SK-N-MC (cell line): ENCODE results near the gene PARP6.

Source experiments
- DNase-seq: peaks from one replicate; pipeline ENCODE4 v3.0.0-alpha.2; 2011; ENCODE audit warnings: low read depth, low spot score
- H3K27ac ChIP-seq: fragments of 200-600 bp; sonication (generic); 2 replicates; pipeline ENCODE4 v1.5.1; 2016; ENCODE audit warnings: mixed run types
- H3K36me3 ChIP-seq: fragments of 200-600 bp; sonication (generic); 2 replicates; pipeline ENCODE4 v1.6.1; 2017; ENCODE audit warnings: antibody characterized with exemption, low read length, mixed read lengths; ENCODE audit not compliant: insufficient read depth
- H3K4me3 ChIP-seq: fragments of 200-600 bp; sonication (generic); 2 replicates; pipeline ENCODE4 v1.5.1; 2016
- H3K9ac ChIP-seq: fragments of 200-600 bp; sonication (generic); 2 replicates; pipeline ENCODE4 v1.8.0; 2017; ENCODE audit warnings: mixed run types, mixed read lengths; ENCODE audit not compliant: insufficient read length
- H3K9me3 ChIP-seq: fragments of 200-600 bp; sonication (generic); 2 replicates; pipeline ENCODE4 v1.6.1; 2017; ENCODE audit warnings: low read depth, mild to moderate bottlenecking, antibody characterized with exemption, low read length, moderate library complexity, mixed read lengths
- EZH2 ChIP-seq: fragments of 200-600 bp; sonication (generic); IDR thresholded peaks from one replicate; pipeline ENCODE4 v1.6.1; 2017; ENCODE audit warnings: antibody characterized with exemption
- FOXP2 ChIP-seq: optimal IDR thresholded peaks from 2 replicates; pipeline ENCODE3; 2011; ENCODE audit warnings: mild to moderate bottlenecking, moderate library complexity; ENCODE audit not compliant: insufficient read depth; ENCODE audit errors: extremely low read length, control extremely low read depth
- POLR2AphosphoS5 ChIP-seq: IDR thresholded peaks from 2 replicates; pipeline ENCODE4 v1.6.1; 2012; ENCODE audit warnings: mild to moderate bottlenecking, low read depth, low read length, borderline replicate concordance

The PARP6 gene

GRCh38 chr15:72217216-72217615 is 55.1 kb downstream of the PARP6 start:
- no peak overlapping the region for H3K9ac ChIP-seq
- H3K4me3 ChIP-seq, result no peak overlapping the region
- TF ChIP-seq FOXP2 (no peak), POLR2AphosphoS5 (no peak), EZH2 (no peak)
- peak overlapping the region; percentile 1; the same call in 1 of the 2 replicates for H3K27ac ChIP-seq
- no peak for DNase-seq
- no peaks in the 10 kb centered on the region for H3K9me3 ChIP-seq
- peaks cover 91% of the 10 kb centered on the region for H3K36me3 ChIP-seq

GRCh38 chr15:72216079-72216478 is 56.3 kb downstream of the PARP6 start:
- H3K9ac ChIP-seq, result no peak overlapping the region
- H3K36me3 ChIP-seq, result peaks cover 95% of the 10 kb centered on the region
- H3K9me3 ChIP-seq, result no peaks in the 10 kb centered on the region
- no peak overlapping the region for H3K4me3 ChIP-seq
- DNase-seq, result no peak
- TF ChIP-seq FOXP2 (no peak), POLR2AphosphoS5 (no peak), EZH2 (no peak)
- H3K27ac ChIP-seq, result no peak overlapping the region

GRCh38 chr15:72207558-72208085 is 64.7 kb downstream of the PARP6 start:
- Histone ChIP-seq H3K36me3 (peaks cover 97% of the 10 kb centered on the region), H3K27ac (no peak overlapping the region), H3K9me3 (no peaks in the 10 kb centered on the region), H3K9ac (no peak overlapping the region), H3K4me3 (no peak overlapping the region)
- no peak for DNase-seq
- TF ChIP-seq POLR2AphosphoS5 (no peak), FOXP2 (no peak), EZH2 (no peak)

GRCh38 chr15:72206677-72207000 is 65.7 kb downstream of the PARP6 start:
- H3K9me3 ChIP-seq, result no peaks in the 10 kb centered on the region
- H3K27ac ChIP-seq, result no peak overlapping the region
- no peak overlapping the region for H3K4me3 ChIP-seq
- TF ChIP-seq EZH2 (no peak), FOXP2 (no peak), POLR2AphosphoS5 (no peak)
- H3K9ac ChIP-seq, result no peak overlapping the region
- H3K36me3 ChIP-seq, result peaks cover 97% of the 10 kb centered on the region
- no peak for DNase-seq

GRCh38 chr15:72205896-72206676 is 66.3 kb downstream of the PARP6 start:
- H3K4me3 ChIP-seq, result no peak overlapping the region
- H3K27ac ChIP-seq, result no peak overlapping the region
- DNase-seq, result no peak
- TF ChIP-seq FOXP2, result no peak
- TF ChIP-seq POLR2AphosphoS5, result no peak
- no peak for TF ChIP-seq EZH2
- H3K9me3 ChIP-seq, result no peaks in the 10 kb centered on the region
- H3K36me3 ChIP-seq, result peaks cover 97% of the 10 kb centered on the region
- no peak overlapping the region for H3K9ac ChIP-seq

- TF ChIP-seq FOXP2, result no peak
- TF ChIP-seq POLR2AphosphoS5, result no peak
- TF ChIP-seq EZH2, result no peak
These were observed 67.1 kb downstream of the PARP6 start for GRCh38 chr15:72205273-72205672.

GRCh38 chr15:72203507-72203837 is 68.9 kb downstream of the PARP6 start:
- Histone ChIP-seq H3K36me3 (peaks cover 98% of the 10 kb centered on the region), H3K9ac (no peak overlapping the region), H3K27ac (no peak overlapping the region), H3K4me3 (no peak overlapping the region), H3K9me3 (no peaks in the 10 kb centered on the region)
- TF ChIP-seq FOXP2 (no peak), EZH2 (no peak), POLR2AphosphoS5 (no peak; the same call in 1 of the 2 replicates)
- DNase-seq, result no peak

More at GRCh38 chr15:72205273-72205672, 67.1 kb downstream of the PARP6 start:
- H3K27ac ChIP-seq, result no peak overlapping the region
- no peak overlapping the region for H3K9ac ChIP-seq
- H3K9me3 ChIP-seq, result no peaks in the 10 kb centered on the region
- no peak for DNase-seq
- H3K4me3 ChIP-seq, result no peak overlapping the region
- H3K36me3 ChIP-seq, result peaks cover 97% of the 10 kb centered on the region

- TF ChIP-seq FOXP2 (no peak), EZH2 (no peak), POLR2AphosphoS5 (0 out of 2 replicates have a peak, but pooled peaks have one; percentile 2)
- Histone ChIP-seq H3K4me3 (no peak overlapping the region), H3K9ac (no peak overlapping the region), H3K27ac (no peak overlapping the region), H3K36me3 (peaks cover 97% of the 10 kb centered on the region), H3K9me3 (no peaks in the 10 kb centered on the region)
- DNase-seq, result no peak
These were observed 69.4 kb downstream of the PARP6 start for GRCh38 chr15:72202801-72203506.

- Histone ChIP-seq H3K9me3 (no peaks in the 10 kb centered on the region), H3K36me3 (peaks cover 91% of the 10 kb centered on the region), H3K4me3 (no peak overlapping the region), H3K27ac (no peak overlapping the region), H3K9ac (no peak overlapping the region)
- no peak for TF ChIP-seq EZH2
- no peak for TF ChIP-seq POLR2AphosphoS5
- TF ChIP-seq FOXP2, result no peak
- DNase-seq, result no peak
These were observed 70.1 kb downstream of the PARP6 start for GRCh38 chr15:72202302-72202701.
